SW 1271 (cell line): ENCODE measurements around the gene DHRS13.
A peak's percentile ranks its signal among the peaks of the same experiment; 100 is the strongest.
"Not testable (repeated sequence)": the region's sequence is repeated elsewhere in the genome, so short reads cannot be mapped to it uniquely, and the experiment has no call there.

Source experiments
- DNase-seq, 2 experiments: peaks; one replicate each; lab custom pipeline; 2025; lab: John Stamatoyannopoulos, UW

DHRS13 gene

DNA sequence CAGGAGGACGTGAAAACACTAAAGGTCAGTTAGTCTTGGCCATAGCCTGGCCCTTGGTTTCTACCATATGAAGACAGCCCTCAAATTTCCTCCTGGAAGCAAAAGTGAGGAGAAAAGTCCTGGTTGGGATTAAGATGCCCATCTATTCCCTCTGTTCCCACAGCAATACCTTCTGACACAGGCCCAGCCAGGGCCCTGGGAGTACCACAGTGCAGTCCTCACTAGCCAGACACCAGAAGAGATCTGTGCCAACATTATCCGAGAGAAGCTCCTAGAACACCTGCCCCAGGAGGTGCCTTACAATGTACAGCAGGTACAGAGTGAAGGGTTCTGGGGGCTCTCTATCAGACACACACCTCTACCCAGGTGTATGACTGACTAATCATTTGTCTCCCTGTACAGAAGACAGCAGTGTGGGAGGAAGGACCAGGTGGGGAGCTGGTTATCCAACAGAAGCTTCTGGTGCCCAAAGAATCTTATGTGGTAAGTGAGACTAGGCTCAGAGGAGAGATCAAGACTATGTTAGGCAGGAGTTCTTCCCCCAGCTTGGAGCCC is 44.0 kb downstream of the DHRS13 start:
- DNase-seq = no peak

DNA sequence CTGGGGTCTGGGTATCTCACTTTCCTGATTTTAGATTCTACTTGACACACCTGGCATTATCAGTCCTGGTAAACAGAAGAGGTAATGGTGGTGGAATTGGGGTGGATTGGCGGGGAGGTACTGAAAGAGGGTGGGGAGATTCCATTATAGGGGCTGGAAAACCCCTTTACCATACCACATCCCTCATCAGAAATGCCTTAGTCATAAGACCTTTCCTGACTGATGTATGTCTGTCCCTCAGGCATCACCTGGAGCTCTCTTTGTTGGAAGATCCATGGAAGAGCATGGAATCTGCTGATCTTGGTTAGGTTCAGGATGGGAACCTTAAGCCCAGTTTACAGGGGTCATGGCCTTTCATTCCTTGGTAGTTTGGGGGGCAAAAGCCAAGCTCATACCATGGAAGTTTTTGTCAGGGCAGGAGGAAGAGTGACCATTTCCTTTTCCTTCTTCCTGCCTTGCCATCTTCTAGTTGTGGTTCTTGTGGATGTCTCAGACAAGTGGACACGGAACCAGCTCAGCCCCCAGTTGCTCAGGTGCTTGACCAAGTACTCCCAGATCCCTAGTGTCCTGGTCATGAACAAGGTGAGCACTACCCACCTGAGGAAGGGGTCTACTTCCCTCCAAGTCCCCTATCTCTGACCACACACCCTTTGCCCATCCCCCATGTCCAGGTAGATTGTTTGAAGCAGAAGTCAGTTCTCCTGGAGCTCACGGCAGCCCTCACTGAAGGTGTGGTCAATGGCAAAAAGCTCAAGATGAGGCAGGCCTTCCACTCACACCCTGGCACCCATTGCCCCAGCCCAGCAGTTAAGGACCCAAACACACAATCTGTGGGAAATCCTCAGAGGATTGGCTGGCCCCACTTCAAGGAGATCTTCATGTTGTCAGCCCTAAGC is 44.7 kb downstream of the DHRS13 start:
- no peak for DNase-seq

DNA sequence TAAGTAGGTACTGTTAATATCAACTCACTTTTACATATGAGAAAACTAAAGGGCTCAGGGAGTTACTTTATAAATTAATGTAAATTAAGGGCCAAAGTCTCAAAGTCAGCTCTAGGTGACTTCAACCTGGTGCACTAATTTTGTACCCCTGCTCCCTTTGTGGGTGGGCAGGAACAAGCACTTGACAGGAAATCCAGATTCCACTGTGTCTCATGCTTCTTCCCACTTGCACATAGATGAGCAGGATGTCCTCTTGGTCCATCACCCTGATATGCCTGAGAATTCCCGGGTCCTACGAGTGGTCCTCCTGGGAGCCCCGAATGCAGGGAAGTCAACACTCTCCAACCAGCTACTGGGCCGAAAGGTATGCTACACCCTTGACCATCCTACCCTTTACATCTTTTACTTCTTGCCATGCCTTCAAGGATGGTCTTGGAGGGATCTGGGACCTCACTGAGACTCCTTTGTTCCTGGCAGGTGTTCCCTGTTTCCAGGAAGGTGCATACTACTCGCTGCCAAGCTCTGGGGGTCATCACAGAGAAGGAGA is 46.8 kb downstream of the DHRS13 start:
- no peak for DNase-seq

- no peak for DNase-seq
These were observed 47.6 kb downstream of the DHRS13 start for GRCh38 chr17:28855336-28855679.

DNA sequence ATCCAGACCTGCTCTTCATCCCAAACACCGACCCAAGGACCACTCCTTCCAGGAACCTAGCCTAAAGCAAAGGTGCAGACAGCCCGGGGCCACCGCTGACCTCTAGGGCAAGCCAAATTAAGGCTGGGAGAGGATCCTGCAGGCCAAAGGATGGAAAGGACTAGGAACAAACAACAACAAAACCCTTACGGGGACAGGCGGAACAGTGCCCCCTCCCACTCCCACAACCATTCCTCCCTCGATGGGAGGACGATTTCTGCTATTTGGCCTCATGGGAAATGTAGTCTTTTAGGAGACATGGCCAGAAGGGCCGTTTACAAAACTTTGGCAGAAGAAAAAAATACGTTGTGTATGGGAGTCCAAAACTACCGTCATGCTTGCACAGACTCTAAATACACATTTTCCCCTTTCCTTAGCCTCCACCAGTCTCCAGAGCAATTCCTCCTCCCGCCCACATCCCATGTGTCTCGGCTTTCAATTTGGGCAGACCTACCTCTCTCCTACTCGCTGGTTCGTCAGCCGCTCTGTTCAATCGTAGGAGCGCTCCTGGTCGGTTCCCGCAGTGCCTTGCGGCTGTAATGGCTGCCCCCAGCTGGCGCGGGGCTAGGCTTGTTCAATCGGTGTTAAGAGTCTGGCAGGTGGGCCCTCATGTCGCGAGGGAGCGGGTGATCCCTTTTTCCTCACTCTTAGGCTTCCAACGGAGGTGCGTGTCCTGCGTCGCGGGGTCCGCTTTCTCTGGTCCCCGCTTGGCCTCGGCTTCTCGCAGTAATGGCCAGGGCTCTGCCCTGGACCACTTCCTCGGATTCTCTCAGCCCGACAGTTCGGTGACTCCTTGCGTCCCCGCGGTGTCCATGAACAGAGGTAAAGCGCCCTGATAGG is 48.2 kb downstream of the DHRS13 start, which contains the start of gene ERAL1:
Gene ERAL1, plus strand, starts transcription at position 560 of the 879 bp plus-strand sequence. Its CDS starts 19 bp downstream, at position 579.
- peak; percentile 37 to 82 for DNase-seq

DNA sequence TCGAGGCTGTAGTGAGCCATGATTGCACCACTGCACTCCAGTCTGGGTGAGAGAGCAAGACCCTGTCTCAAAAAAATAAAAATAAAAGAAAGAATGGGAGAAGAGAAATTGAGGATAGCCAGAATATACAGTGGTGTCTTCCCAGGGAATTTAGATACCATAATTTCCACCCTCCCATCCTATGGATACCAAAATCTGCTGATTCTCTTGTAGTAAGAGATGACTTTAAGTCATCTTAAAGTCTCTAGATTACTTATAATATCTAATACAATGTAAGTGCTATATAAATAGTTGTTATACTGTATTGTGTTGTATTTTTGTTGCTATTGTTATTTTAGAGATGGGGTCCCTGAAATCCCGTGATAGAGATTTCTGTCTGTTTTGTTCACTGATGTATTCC is 49.6 kb downstream of the DHRS13 start:
- DNase-seq = no peak

GRCh38 chr17:28849281-28849680 is 53.6 kb downstream of the DHRS13 start:
- no peak for DNase-seq

GRCh38 chr17:28848667-28849066 is 54.2 kb downstream of the DHRS13 start:
- not testable (repeated sequence) for DNase-seq
